Measurements from ENCODE around the gene SAA2. TPM values are rescaled to one million over a fixed set of nuclear protein-coding genes. Genes with fewer than 3 reads are reported as not detected.
"Not testable (repeated sequence)": the region's sequence is repeated elsewhere in the genome, so short reads cannot be mapped to it uniquely, and the experiment has no call there.

The SAA2 gene
- total RNA-seq, 2 experiments from 2014 or later: not detected

DNA sequence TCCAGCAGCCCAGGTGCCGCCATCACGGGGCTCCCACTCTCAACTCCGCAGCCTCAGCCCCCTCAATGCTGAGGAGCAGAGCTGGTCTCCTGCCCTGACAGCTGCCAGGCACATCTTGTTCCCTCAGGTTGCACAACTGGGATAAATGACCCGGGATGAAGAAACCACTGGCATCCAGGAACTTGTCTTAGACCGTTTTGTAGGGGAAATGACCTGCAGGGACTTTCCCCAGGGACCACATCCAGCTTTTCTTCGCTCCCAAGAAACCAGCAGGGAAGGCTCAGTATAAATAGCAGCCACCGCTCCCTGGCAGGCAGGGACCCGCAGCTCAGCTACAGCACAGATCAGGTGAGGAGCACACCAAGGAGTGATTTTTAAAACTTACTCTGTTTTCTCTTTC, 17.5 kb upstream of the SAA2 start, which contains the start of gene SAA1:
TSS of gene SAA1 (plus strand) at position 316 of the 400 bp plus-strand sequence. CDS start 624 bp downstream, outside the sequence.
- no peak for DNase-seq
- Mint-ChIP-seq H3K9me3 (no peaks in the 10 kb centered on the region), H3K27ac (no peak within 1 kb of the TSS), H3K36me3 (ENCODE audit: low read depth) (no peaks in the 10 kb centered on the region), H3K27me3 (ENCODE audit: low read depth) (no peaks in the 10 kb centered on the region), H3K4me1 (ENCODE audit: low read depth) (no peaks in the 10 kb centered on the region), H3K4me3 (no peak within 1 kb of the TSS)
- CTCF ChIA-PET: no interaction called here
- intact Hi-C loops (cut with micrococcal nuclease): no loop called here

DNA sequence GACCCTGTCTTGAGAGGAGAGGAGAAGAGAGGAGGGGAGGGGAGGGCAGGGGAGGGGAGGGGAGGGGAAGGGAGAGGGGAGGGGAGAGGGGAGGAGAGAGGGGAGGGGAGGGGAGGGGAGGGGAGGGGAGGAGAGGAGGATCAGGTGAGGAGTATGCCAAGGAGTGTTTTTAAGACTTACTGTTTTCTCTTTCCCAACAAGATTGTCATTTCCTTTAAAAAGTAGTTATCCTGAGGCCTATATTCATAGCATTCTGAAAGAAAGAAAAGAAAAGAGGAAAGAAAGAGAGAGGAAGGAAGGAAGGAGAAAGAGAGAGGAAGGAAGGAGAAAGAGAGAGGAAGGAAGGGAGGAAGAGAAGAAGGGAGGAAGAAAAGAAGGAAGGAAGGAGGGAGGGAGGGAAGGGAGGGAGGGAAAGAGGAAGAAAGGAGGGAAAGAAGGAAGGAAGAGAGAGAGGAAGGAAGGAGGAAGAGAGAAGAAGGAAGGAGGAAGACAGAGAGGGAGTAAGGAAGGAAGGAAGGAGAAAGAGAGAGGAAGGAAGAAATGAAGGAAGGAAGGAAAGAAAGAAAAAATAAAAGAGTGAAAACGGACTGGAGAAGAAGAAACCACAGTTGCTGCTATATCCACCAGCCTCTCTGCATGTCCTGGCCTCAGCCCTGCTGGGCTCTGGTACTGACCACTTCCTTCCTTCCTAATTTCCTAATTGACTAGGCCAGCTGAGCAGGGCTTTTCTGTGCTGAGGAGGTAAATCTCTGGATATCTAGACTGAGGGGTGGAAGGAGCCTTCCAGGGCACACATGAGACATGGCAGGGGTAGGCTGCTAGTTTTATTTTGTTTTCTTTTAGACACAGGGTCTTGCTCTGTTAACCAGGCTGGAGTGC, 16.4 kb upstream of the SAA2 start:
- H3K4me3 Mint-ChIP-seq: no peak overlapping the region
- H3K4me1 Mint-ChIP-seq (ENCODE audit: low read depth): no peaks in the 10 kb centered on the region
- intact Hi-C loops (cut with micrococcal nuclease): no loop called here
- no peaks in the 10 kb centered on the region for H3K36me3 Mint-ChIP-seq (ENCODE audit: low read depth)
- H3K9me3 Mint-ChIP-seq: no peaks in the 10 kb centered on the region
- no peaks in the 10 kb centered on the region for H3K27me3 Mint-ChIP-seq (ENCODE audit: low read depth)
- DNase-seq: no peak
- H3K27ac Mint-ChIP-seq: no peak overlapping the region
- CTCF ChIA-PET: interaction anchor here (0.6 kb wide), 1 partner anchor 21 kb away, joined by 3 read pairs; no protein-coding TSS in a partner anchor

DNA sequence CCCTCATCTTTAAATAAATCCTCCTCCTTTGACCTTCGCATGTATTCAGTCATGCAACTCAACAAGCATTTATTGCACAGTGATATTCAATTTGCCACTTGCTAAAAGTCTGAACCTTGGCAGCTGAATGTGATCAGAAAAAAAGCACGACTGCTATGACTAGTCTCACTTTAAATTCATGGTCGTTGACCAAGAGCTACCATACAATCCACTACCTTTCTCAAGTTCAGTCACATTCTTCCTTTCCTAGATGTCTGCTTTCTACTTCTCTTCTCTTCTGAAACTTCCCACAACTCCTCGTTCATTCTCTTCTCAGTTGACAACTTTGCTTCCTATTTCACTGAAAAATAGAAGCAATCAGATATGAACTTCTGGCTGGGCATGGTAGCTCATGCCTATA, 15.6 kb upstream of the SAA2 start:
- Mint-ChIP-seq H3K9me3 (no peaks in the 10 kb centered on the region), H3K36me3 (ENCODE audit: low read depth) (no peaks in the 10 kb centered on the region), H3K4me1 (ENCODE audit: low read depth) (no peaks in the 10 kb centered on the region), H3K4me3 (no peak overlapping the region), H3K27me3 (ENCODE audit: low read depth) (no peaks in the 10 kb centered on the region), H3K27ac (no peak overlapping the region)
- no peak for DNase-seq
- intact Hi-C loops (cut with micrococcal nuclease): no loop called here
- CTCF ChIA-PET: no interaction called here

DNA sequence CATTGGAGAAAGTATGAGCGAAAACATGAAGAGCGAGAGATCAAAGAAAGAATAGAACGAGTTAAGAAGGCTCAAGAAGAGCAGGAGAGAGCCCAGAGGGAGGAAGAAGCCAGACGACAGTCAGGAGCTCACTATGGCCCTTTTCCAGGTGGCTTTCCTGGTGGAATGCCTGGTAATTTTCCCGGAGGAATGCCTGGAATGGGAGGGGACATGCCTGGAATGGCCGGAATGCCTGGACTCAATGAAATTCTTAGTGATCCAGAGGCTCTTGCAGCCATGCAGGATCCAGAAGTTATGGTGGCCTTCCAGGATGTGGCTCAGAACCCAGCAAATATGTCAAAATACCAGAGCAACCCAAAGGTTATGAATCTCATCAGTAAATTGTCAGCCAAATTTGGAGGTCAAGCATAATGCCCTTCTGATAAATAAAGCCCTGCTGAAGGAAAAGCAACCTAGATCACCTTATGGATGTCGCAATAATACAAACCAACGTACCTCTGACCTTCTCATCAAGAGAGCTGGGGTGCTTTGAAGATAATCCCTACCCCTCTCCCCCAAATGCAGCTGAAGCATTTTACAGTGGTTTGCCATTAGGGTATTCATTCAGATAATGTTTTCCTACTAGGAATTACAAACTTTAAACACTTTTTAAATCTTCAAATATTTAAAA, 14.3 kb upstream of the SAA2 start:
- H3K36me3 Mint-ChIP-seq (ENCODE audit: low read depth): not testable (repeated sequence)

DNA sequence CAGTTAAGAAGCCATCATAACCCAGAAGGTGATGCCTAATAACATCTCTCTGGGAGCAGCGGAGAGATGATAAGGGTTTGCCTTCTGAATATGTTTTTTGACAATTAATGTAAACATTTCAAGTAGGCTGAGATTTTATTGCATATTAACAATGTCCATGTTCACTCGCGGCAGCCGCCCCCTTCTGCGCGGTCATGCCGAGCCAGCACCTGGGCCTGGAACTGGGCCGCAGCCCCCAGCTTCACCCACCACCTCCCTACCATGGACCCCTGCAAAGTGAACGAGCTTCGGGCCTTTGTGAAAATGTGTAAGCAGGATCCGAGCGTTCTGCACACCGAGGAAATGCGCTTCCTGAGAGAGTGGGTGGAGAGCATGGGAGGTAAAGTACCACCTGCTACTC, 13.3 kb upstream of the SAA2 start:
- no peaks in the 10 kb centered on the region for H3K4me1 Mint-ChIP-seq (ENCODE audit: low read depth)
- H3K27me3 Mint-ChIP-seq (ENCODE audit: low read depth): no peaks in the 10 kb centered on the region
- H3K9me3 Mint-ChIP-seq: no peaks in the 10 kb centered on the region
- H3K4me3 Mint-ChIP-seq: no peak overlapping the region
- H3K27ac Mint-ChIP-seq: no peak overlapping the region
- intact Hi-C loops (cut with micrococcal nuclease): no loop called here
- H3K36me3 Mint-ChIP-seq (ENCODE audit: low read depth): no peaks in the 10 kb centered on the region
- CTCF ChIA-PET: no interaction called here
- DNase-seq: no peak

More for the DNA sequence above, 14.3 kb upstream of the SAA2 start:
- H3K9me3 Mint-ChIP-seq; H3K4me1 Mint-ChIP-seq (ENCODE audit: low read depth); intact Hi-C loops (cut with micrococcal nuclease); H3K27ac Mint-ChIP-seq; DNase-seq; H3K4me3 Mint-ChIP-seq; CTCF ChIA-PET; H3K27me3 Mint-ChIP-seq (ENCODE audit: low read depth): not testable (repeated sequence)

DNA sequence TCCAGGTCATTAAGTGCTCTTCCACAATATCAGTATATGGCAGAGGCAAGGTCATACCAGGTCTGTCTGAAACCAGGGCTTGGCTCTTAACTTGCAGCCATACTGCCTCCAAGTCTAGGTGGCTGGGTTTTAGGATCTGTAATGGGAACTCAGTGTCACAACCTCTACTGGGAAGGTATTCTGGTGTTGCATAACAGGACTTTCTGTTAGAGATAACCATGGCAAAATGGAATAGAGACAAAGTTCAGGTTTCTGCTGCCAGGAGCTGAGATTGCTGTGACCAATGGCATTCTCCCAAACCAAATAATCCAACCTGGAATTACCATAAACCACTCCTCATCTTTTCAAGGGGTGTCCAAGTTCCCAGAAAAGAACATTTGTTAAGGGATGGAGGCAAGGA, 10.8 kb upstream of the SAA2 start:
- H3K36me3 Mint-ChIP-seq (ENCODE audit: low read depth): no peaks in the 10 kb centered on the region
- intact Hi-C loops (cut with micrococcal nuclease): no loop called here
- H3K27ac Mint-ChIP-seq: no peak overlapping the region
- CTCF ChIA-PET: no interaction called here
- no peak for DNase-seq
- no peaks in the 10 kb centered on the region for H3K27me3 Mint-ChIP-seq (ENCODE audit: low read depth)
- H3K4me3 Mint-ChIP-seq: no peak overlapping the region
- no peaks in the 10 kb centered on the region for H3K9me3 Mint-ChIP-seq
- H3K4me1 Mint-ChIP-seq (ENCODE audit: low read depth): no peaks in the 10 kb centered on the region

DNA sequence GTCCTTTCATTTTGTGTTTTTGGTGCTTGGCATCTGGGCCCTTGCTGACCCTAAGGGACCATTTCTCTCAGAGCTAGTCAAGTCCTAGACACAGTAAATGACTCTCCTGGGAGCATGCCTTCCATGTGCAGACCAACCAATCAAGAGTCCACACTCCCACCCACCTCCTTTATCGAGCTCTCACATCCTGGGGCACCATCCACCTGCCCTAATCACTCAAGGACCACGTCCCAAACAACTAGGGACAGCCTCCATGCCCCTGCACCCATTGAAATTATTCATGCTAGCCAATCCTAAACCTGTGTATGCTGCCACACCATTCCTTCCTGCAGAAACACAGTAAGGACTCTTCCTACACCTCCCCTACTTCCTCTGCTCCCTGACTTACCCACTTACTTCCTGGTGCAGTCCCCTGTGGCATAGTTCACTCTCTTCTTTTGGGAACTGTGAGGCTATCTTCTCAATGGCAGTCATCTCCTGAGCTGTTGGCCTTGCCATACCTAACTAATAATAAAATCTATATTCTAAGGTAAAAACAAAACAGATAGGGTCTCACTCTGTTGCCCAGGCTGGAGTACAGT, 6.4 kb upstream of the SAA2 start:
- no peaks in the 10 kb centered on the region for H3K4me1 Mint-ChIP-seq (ENCODE audit: low read depth)
- H3K4me3 Mint-ChIP-seq: no peak overlapping the region
- CTCF ChIA-PET: interaction anchor here (1.6 kb wide), 1 partner anchor 11 kb away, joined by 5 read pairs; no protein-coding TSS in a partner anchor
- intact Hi-C loops (cut with micrococcal nuclease): no loop called here
- H3K36me3 Mint-ChIP-seq (ENCODE audit: low read depth): no peaks in the 10 kb centered on the region
- H3K27ac Mint-ChIP-seq: peak overlapping the region; percentile 2
- no peaks in the 10 kb centered on the region for H3K27me3 Mint-ChIP-seq (ENCODE audit: low read depth)
- DNase-seq: no peak
- H3K9me3 Mint-ChIP-seq: no peaks in the 10 kb centered on the region

DNA sequence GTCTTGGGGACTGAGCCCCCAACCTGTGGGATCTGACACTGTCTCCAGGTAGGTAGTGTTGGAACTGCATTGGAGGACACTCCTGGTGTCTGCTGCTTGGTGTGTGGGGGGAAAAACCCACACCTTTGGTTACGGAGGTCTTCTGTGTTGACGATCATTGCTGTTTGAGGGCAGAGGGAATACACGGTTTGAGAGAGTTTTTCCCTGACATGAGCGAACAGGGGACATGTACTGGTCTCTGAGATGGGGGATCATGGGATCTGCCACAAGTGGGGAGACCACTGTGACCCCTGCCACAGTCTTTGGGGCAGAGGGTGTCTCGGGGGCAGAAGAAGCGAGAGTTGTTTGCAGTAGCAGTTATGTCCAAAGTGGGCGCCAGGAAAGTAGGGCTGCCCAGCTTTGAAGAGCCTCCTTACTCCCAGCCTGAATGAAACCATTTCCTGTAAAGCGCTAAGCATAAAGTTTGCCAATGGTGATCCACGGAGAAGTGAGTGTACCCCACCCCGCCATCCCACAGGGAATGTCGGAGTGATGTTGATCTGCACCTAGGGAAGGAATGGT, 5.4 kb upstream of the SAA2 start:
- CTCF ChIA-PET: no interaction called here
- no peaks in the 10 kb centered on the region for H3K9me3 Mint-ChIP-seq
- no peak overlapping the region for H3K27ac Mint-ChIP-seq
- no peaks in the 10 kb centered on the region for H3K27me3 Mint-ChIP-seq (ENCODE audit: low read depth)
- no peaks in the 10 kb centered on the region for H3K36me3 Mint-ChIP-seq (ENCODE audit: low read depth)
- no peaks in the 10 kb centered on the region for H3K4me1 Mint-ChIP-seq (ENCODE audit: low read depth)
- H3K4me3 Mint-ChIP-seq: no peak overlapping the region
- no peak for DNase-seq
- intact Hi-C loops (cut with micrococcal nuclease): no loop called here

DNA sequence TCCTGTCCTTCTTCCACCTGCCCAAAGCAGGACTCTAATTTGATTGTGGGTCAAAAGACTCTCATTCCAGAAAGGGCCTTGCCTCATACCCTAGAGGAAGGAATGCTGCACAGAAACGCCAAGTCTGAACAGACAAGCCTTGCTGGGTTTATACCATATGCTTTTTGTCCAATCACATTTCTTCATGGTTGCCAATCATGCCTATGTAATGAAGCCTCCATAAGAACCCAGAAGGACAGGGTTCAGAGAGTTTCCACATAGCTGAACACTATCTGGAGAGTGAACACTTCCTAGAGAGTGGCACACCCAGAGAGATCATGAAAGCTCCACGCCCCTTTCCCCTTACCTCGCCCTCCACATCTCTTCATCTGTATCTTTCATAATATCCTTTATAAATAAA, 4.8 kb upstream of the SAA2 start:
- CTCF ChIA-PET: interaction anchor here (0.6 kb wide), 2 partner anchors 392 to 672 kb away, joined by 3 to 4 read pairs; no protein-coding TSS in a partner anchor
- intact Hi-C loops (cut with micrococcal nuclease): no loop called here

DNA sequence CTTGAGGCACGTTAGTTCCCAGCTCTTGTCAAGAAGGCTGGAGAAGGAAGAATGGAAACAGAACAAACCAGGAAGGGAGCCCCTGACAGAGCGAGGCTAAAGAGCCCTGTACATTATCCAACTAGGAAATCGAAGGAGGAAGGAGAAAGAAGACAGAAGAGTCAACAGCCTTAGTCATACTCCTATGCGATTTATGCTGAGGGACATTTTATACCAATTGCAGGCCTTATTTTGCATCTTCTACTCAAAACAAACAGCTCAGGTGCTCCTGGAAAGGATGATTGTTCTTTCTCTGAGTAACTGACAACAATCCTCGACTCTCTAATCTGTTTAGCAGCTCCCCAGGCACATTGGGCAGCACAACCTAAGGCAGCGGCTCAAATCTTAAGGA, 1.3 kb downstream of the SAA2 start:
- H3K36me3 Mint-ChIP-seq (ENCODE audit: low read depth); H3K4me1 Mint-ChIP-seq (ENCODE audit: low read depth); H3K27ac Mint-ChIP-seq; H3K4me3 Mint-ChIP-seq; DNase-seq; CTCF ChIA-PET; H3K9me3 Mint-ChIP-seq; H3K27me3 Mint-ChIP-seq (ENCODE audit: low read depth): not testable (repeated sequence)
- intact Hi-C loops (cut with micrococcal nuclease): loop anchor here (10.0 kb wide), 1 partner anchor 132 kb away; no protein-coding TSS in a partner anchor

More for the DNA sequence above, 4.8 kb upstream of the SAA2 start:
- no peaks in the 10 kb centered on the region for H3K4me1 Mint-ChIP-seq (ENCODE audit: low read depth)
- no peaks in the 10 kb centered on the region for H3K9me3 Mint-ChIP-seq
- no peaks in the 10 kb centered on the region for H3K36me3 Mint-ChIP-seq (ENCODE audit: low read depth)
- DNase-seq: no peak
- H3K27ac Mint-ChIP-seq: no peak overlapping the region
- no peaks in the 10 kb centered on the region for H3K27me3 Mint-ChIP-seq (ENCODE audit: low read depth)
- no peak overlapping the region for H3K4me3 Mint-ChIP-seq

DNA sequence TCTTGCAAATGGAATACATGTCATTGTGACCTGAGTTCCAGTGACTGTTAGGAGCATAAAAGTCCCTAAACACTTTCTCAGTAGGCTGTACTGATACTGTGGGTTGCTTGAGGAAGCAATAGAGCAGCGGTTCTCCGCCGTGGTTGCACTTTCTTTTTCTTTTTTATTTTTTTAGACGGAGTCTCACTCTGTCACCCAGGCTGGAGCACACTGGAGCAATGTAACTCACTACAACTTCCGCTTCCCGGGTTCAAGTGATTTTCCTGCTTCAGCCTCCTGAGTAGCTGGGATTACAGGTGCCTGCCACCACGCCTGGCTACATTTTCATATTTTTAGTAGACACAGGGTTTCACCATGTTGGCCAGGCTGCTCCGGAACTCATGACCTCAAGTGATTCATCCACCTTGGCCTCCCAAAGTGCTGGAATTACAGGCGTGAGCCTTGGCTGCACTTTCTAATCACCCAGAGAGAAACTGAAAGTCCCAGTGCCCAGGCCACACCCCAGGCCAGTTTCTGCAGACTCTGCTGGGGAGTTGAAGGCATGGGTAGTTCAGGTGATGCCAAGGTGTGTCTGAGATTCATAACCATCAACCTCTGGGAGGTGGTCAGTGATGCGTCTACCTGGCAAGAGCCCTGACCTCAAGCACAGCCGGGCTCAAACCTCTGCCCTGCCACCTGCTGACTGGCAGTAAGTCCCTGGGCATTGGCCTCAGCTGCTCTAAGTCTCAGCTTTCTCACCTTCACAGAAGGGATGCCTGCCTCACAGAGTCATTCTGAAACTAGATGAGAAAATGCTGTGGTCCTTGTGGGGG, 1.9 kb downstream of the SAA2 start:
- CTCF ChIA-PET; H3K27ac Mint-ChIP-seq; H3K4me3 Mint-ChIP-seq; H3K4me1 Mint-ChIP-seq (ENCODE audit: low read depth); H3K27me3 Mint-ChIP-seq (ENCODE audit: low read depth); H3K36me3 Mint-ChIP-seq (ENCODE audit: low read depth); H3K9me3 Mint-ChIP-seq: not testable (repeated sequence)
- peak; percentile 23 for DNase-seq
- intact Hi-C loops (cut with micrococcal nuclease): loop anchor here (10.0 kb wide), 1 partner anchor 132 kb away; no protein-coding TSS in a partner anchor

DNA sequence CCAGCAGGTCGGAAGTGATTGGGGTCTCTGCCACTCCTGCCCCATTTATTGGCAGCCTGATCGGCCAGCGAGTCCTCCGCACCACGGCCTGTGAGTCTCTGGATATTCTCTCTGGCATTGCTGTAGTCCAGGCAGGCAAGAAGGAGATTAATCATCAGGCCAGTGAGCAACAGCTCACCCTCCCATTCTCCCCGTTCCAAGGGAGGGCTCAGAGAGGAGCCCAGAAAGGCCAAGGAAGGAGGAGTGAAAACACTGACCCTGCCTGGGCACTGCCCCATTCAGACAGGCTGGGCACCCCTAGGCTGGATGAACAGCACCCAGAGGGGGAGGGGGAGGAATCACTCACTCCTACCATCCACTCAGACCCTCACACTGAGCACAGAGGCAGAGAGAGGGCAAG, 3.1 kb downstream of the SAA2 start:
- no peaks in the 10 kb centered on the region for H3K36me3 Mint-ChIP-seq (ENCODE audit: low read depth)
- intact Hi-C loops (cut with micrococcal nuclease): loop anchor here (10.0 kb wide), 1 partner anchor 131 kb away; no protein-coding TSS in a partner anchor
- no peaks in the 10 kb centered on the region for H3K9me3 Mint-ChIP-seq
- CTCF ChIA-PET: no interaction called here
- H3K4me1 Mint-ChIP-seq (ENCODE audit: low read depth): peaks cover 6% of the 10 kb centered on the region
- H3K27ac Mint-ChIP-seq: no peak overlapping the region
- H3K27me3 Mint-ChIP-seq (ENCODE audit: low read depth): no peaks in the 10 kb centered on the region
- no peak overlapping the region for H3K4me3 Mint-ChIP-seq
- no peak for DNase-seq
